Measurements from ENCODE around the gene NUMBL. TPM values are rescaled to one million over a fixed set of nuclear protein-coding genes. Genes with fewer than 3 reads are reported as not detected.

The NUMBL gene
- total and polyA plus RNA-seq, 9 of the 15 experiments (the other 6 are each of a cell fraction or from before 2014, with no cell fraction given) = 0.39 to 38.6 (median 6.6) TPM

DNA sequence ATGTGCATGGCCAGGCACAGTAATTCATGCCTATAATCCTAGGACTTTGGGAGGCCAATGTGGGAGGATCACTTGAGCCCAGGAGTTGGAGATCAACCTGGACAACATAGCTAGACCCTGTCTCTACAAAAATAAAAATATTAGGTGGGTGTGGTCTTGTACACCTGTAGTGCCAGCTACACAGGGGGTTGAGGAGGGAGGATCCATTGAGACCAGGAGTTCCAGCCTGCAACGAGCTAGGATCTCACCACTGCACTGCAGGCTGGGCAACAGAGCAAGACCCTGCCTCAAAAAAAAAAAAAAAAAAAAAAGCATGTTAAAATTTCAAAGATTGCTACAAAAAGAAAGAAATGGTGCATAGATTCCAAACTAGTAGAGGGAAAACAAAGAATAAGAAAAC is 52.1 kb downstream of the NUMBL start (continued):
- TF ChIP-seq, protein P1, sequence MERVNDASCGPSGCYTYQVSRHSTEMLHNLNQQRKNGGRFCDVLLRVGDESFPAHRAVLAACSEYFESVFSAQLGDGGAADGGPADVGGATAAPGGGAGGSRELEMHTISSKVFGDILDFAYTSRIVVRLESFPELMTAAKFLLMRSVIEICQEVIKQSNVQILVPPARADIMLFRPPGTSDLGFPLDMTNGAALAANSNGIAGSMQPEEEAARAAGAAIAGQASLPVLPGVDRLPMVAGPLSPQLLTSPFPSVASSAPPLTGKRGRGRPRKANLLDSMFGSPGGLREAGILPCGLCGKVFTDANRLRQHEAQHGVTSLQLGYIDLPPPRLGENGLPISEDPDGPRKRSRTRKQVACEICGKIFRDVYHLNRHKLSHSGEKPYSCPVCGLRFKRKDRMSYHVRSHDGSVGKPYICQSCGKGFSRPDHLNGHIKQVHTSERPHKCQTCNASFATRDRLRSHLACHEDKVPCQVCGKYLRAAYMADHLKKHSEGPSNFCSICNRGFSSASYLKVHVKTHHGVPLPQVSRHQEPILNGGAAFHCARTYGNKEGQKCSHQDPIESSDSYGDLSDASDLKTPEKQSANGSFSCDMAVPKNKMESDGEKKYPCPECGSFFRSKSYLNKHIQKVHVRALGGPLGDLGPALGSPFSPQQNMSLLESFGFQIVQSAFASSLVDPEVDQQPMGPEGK (CRISPR knock-in tag; IDR thresholded peaks at IDR 0.05; ENCODE audit: borderline replicate concordance) = no peak

DNA sequence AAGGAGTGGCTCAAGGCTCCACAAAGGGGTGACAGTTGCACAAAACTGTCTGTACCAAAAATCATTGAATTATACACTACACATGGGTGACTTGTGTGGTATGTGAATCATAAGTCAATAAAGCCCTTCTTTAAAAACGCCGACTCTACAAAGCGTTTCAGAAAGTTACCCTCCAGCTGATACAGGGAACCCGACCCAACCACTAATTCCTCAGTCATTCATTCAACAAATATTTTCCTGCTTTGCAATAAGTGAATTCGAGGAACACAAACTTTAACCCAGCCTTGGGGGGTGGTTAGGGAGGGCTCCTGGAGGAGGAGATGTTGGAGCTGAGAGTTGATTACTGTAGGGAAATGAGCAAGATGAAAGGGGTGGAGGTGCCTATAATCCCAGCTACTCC is 57.2 kb downstream of the NUMBL start:
- H2AFZ ChIP-seq (ENCODE audit: low read depth, low read length) = no peak overlapping the region
- peaks cover 5 to 14% of the 10 kb centered on the region in 2 experiments; a peak in 4 of 5 replicates for H3K4me1 ChIP-seq (replicated peaks in 1 of 2; ENCODE audit: control insufficient read depth in 2 of 2, insufficient read depth in 2 of 2, low read length in 2 of 2)
- no peaks in the 10 kb centered on the region for H4K20me1 ChIP-seq (replicated peaks; ENCODE audit: control insufficient read depth, insufficient read depth, low read length)
- H3K4me3 ChIP-seq = no peak overlapping the region
- no peak overlapping the region for H3K27ac ChIP-seq (ENCODE audit: extremely low read depth, low read depth, low read length)
- H3K9ac ChIP-seq (ENCODE audit: insufficient read depth in 1 of 2, low read depth in 2 of 2, low read length in 2 of 2) = peak overlapping the region in 1 of 2 experiments; percentile 10; a peak in 1 of 4 replicates
- ChIA-PET POLR2A (no interaction called here), CTCF (ENCODE audit: low intra/inter-chr PET ratio) (interaction anchor here (1.1 to 3.0 kb wide), 4 partner anchors 28 to 493 kb away, joined by 3 to 35 read pairs (median 8); no protein-coding TSS in a partner anchor)
- no peaks in the 10 kb centered on the region for H3K79me2 ChIP-seq (ENCODE audit: control insufficient read depth, insufficient read depth, low read length)
- intact Hi-C loops (cut with micrococcal nuclease) (no loop called here), in situ Hi-C loops (cut with MboI) (no loop called here)
- peaks cover 20% of the 10 kb centered on the region; the same call in 2 of the 3 replicates for H3K36me3 ChIP-seq (ENCODE audit: control insufficient read depth, insufficient read depth, low read length)
- TF ChIP-seq RBM17 (IDR thresholded peaks at IDR 0.05; ENCODE audit: borderline replicate concordance, low read depth, low read length) (no peak), ZC3H11A (IDR thresholded peaks at IDR 0.05; ENCODE audit: low read depth, low read length) (no peak), PTBP1 (IDR thresholded peaks at IDR 0.05; ENCODE audit: low read depth, low read length) (no peak)
- ATAC-seq = no peak
- DNase-seq (ENCODE audit: extremely low read depth in 1 of 4, low spot score in 3 of 4) = no peak
- no peaks in the 10 kb centered on the region for H3K9me1 ChIP-seq (ENCODE audit: control insufficient read depth, insufficient read depth, low read length)
- no TSS peak for BruUV-seq (replicated peaks)
- H3K9me3 ChIP-seq (replicated peaks; ENCODE audit: control insufficient read depth, insufficient read depth, low read depth, low read length) = no peaks in the 10 kb centered on the region
- WGBS (ENCODE audit: insufficient coverage, low coverage, missing lambda C conversion rate) = 61% methylated on average over 5 of the region's 5 CpGs
- FAIRE-seq = no peak
- H3K27me3 ChIP-seq (ENCODE audit: control insufficient read depth in 2 of 2, insufficient read depth in 2 of 2, low read length in 2 of 2) = no peaks in the 10 kb centered on the region
- no peak overlapping the region for H3K4me2 ChIP-seq (ENCODE audit: insufficient read depth, low read length)

Data from K562 (cell line).